Naive B cell (primary cell): Measurements from ENCODE around the gene MCM8. TPM values are rescaled to one million over a fixed set of nuclear protein-coding genes. Genes with fewer than 3 reads are reported as not detected.
A peak's percentile ranks its signal among the peaks of the same experiment; 100 is the strongest.

ENCODE experiments used
- ATAC-seq, 2 donors: fragments of 150-1000 bp; cut with Tn5 transposase; 2 replicates each; pipeline ENCODE4 v1.10.0; 2021; ENCODE audit warnings: low read depth in 2 of 2, mild to moderate bottlenecking in 2 of 2, moderate library complexity in 2 of 2
- DNase-seq: peaks from one replicate; pipeline ENCODE4 v3.0.0; 2022
- H3K27ac Mint-ChIP-seq, 6 donors: one replicate each; pipeline ENCODE4 v1.8.0; 2020 to 2022; ENCODE audit warnings: mild to moderate bottlenecking in 6 of 6, mixed read lengths in 6 of 6, moderate library complexity in 5 of 6, inconsistent platforms in 2 of 6
- H3K27me3 Mint-ChIP-seq, 3 donors: one replicate each; pipeline ENCODE4 v1.8.0; 2021 to 2022; ENCODE audit warnings: mixed read lengths in 3 of 3, mild to moderate bottlenecking in 1 of 3
- H3K36me3 Mint-ChIP-seq, 2 donors: one replicate each; pipeline ENCODE4 v1.8.0; 2020 to 2022; ENCODE audit warnings: mixed read lengths in 2 of 2, inconsistent platforms in 1 of 2, mild to moderate bottlenecking in 1 of 2
- H3K4me1 Mint-ChIP-seq, 3 donors: one replicate each; pipeline ENCODE4 v1.8.0; 2020 to 2022; ENCODE audit warnings: mixed read lengths in 3 of 3, inconsistent platforms in 1 of 3, mild to moderate bottlenecking in 1 of 3, moderate library complexity in 1 of 3
- H3K4me3 Mint-ChIP-seq, 8 donors: one replicate each; pipeline ENCODE4 v1.8.0; 2020 to 2022; ENCODE audit warnings: mild to moderate bottlenecking in 8 of 8, mixed read lengths in 8 of 8, moderate library complexity in 8 of 8, inconsistent platforms in 2 of 8
- H3K9me3 Mint-ChIP-seq, 7 donors: one replicate each; pipeline ENCODE4 v1.8.0; 2020 to 2022; ENCODE audit warnings: mixed read lengths in 7 of 7, mild to moderate bottlenecking in 5 of 7, inconsistent platforms in 2 of 7, moderate library complexity in 1 of 7
- polyA plus RNA-seq, 6 donors: library from polyadenylated mRNA; unstranded; fragments of 300-500 nt; fragmentation: Illumina TruSeq; gene quantifications; one replicate each; pipeline ENCODE4 v1.2.3, GENCODE V29; 2021; ENCODE audit warnings: low read depth in 6 of 6

MCM8 gene
- polyA plus RNA-seq, 6 donors from 2014 or later = 0.88 to 2.8 (median 1.4) TPM

DNA sequence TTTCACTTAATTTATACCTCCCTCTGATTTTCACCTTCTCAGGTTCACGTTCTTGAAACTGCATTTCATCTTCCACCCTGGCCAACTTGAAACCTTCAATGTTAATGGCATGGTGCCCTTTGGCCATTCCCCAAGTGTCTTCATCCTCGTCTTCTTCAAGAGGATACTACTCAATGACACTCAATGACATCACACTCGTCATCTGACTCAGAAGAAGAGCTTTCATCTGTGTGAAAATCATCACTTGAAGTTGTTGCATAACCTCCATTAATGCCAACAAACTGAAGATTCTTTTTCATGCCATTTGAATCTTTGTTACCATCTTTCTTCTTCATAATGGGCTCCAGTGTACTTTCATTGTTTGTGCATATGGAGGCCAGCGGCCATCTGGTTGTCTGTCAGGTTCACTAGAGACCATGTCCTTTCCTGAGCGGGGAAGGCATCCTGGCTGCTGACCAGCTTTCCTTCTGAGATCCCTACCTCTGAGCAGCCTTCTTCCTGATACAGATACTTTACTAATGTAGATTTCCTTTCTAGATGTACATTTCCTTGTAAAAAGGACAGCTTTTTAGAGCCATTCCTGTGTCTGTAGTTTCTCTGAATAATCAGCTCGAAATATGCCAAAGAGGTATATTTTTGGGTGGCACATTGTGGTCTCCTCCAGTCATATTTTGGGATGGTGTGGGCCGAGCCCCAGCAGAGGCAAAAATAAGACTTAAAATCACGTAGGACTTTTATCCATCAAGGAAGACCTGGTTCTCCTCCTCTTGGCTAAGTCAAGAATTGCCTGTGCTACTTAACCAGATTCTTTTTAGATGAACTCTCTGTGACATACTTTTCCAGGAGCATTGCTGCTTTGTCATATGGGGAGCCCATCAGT, 21.4 kb upstream of the MCM8 start:
- Mint-ChIP-seq H3K4me1 (peaks cover 7 to 9% (median 8%) of the 10 kb centered on the region in 3 donors), H3K4me3 (no peak overlapping the region), H3K27ac (no peak overlapping the region), H3K36me3 (no peaks in the 10 kb centered on the region), H3K27me3 (peaks cover 29 to 33% (median 31%) of the 10 kb centered on the region in 3 donors), H3K9me3 (no peaks in the 10 kb centered on the region)
- DNase-seq (no peak), ATAC-seq (no peak)

DNA sequence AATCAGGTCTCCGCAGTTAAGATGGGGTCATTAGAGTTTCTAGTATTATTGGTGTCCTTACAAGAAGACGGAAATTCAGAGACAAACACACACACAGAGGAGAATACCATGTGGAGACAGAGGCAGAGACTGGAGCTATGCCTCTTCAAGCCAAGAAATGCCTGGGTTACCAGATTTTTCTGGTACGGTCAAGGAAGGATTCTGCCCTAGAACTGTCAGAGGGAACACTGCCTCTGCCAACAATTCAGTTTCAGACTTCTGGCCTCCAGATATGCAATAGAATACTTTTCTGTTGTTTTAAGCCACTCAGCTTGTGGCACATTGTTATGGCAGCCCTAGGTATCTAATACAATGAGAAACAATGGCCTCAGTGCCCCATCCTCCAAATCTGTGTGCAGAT, 19.0 kb upstream of the MCM8 start:
- DNase-seq (no peak), ATAC-seq (no peak)
- no peaks in the 10 kb centered on the region for H3K9me3 Mint-ChIP-seq
- H3K4me1 Mint-ChIP-seq = peaks cover 9 to 11% (median 9%) of the 10 kb centered on the region in 3 donors
- H3K27ac Mint-ChIP-seq = no peak overlapping the region
- peaks cover 26 to 27% (median 27%) of the 10 kb centered on the region in 3 donors for H3K27me3 Mint-ChIP-seq
- no peaks in the 10 kb centered on the region for H3K36me3 Mint-ChIP-seq
- H3K4me3 Mint-ChIP-seq = no peak overlapping the region

DNA sequence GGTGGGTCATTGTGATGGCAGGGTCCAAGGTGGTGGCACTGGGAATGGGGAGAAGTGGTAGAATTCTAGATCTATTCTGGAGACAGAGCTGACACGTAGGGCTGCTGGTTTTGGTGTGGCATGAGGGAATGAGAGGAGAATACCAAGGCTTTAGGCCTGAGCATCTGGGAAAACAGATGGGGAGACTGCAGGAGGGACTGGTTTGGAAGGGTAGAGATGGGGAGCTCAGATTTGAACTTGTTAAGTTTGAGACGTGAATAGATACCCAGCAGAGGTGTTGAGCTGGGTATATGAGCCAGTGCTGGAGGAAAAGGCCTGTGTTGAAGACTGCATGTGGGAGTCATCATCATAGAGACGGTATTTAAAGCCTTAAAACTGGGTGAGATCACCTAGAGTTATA, 17.7 kb upstream of the MCM8 start:
- ATAC-seq (no peak), DNase-seq (no peak)
- peak overlapping the region in 1 of 6 donors; percentile 5 for H3K27ac Mint-ChIP-seq
- H3K4me1 Mint-ChIP-seq = peaks cover 9 to 11% (median 9%) of the 10 kb centered on the region in 3 donors
- H3K27me3 Mint-ChIP-seq = peaks cover 22 to 27% (median 26%) of the 10 kb centered on the region in 3 donors
- no peaks in the 10 kb centered on the region for H3K36me3 Mint-ChIP-seq
- no peaks in the 10 kb centered on the region for H3K9me3 Mint-ChIP-seq
- H3K4me3 Mint-ChIP-seq = no peak overlapping the region

DNA sequence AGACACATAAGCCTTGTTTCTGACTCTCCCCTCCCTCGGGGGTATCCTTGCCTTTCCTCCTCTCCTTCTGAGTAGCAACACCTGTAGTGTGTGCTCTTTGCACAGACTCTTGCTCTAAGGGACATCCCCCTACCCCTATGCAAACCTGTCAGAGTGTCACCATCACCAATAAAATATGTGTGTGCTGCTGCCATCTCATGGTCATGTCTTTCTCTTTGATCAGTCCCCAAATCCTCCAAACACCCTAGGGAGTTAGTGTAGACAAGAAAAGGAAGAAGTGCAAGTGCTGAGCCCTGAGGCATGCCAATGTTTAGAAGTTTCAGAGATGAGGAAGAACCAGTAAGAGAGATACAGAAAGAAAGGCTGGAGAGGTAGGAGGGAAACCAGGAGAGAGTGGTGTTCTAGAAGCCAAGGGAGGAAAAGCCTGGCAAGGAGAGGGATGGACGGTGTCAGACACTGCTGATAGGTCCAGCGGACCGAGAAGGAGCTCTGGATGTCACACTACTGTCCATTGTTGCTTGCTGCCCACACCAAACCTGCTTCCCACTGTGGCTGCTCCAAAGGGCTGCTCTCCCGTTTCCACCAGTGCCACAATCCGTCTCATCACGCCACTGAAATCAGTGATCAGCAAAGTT, 16.5 kb upstream of the MCM8 start:
- ATAC-seq = peak; percentile 92 to 95
- Mint-ChIP-seq H3K4me1 (peaks cover 9 to 11% (median 9%) of the 10 kb centered on the region in 3 donors), H3K27ac (peak overlapping the region in 4 of 6 donors; percentile 0 to 80 (median 4)), H3K36me3 (no peaks in the 10 kb centered on the region), H3K4me3 (no peak overlapping the region), H3K27me3 (peaks cover 19 to 21% (median 20%) of the 10 kb centered on the region in 3 donors), H3K9me3 (no peaks in the 10 kb centered on the region)
- DNase-seq = peak; percentile 49

- H3K4me1 Mint-ChIP-seq = peaks cover 9 to 11% (median 9%) of the 10 kb centered on the region in 3 donors
- H3K9me3 Mint-ChIP-seq = no peaks in the 10 kb centered on the region
- H3K36me3 Mint-ChIP-seq = peaks cover 9 to 12% of the 10 kb centered on the region in 2 donors
- no peak overlapping the region for H3K4me3 Mint-ChIP-seq
- DNase-seq (no peak), ATAC-seq (no peak)
- no peak overlapping the region for H3K27ac Mint-ChIP-seq
- H3K27me3 Mint-ChIP-seq = peaks cover 6 to 7% (median 6%) of the 10 kb centered on the region in 3 donors
These were observed 15.1 kb upstream of the MCM8 start for GRCh38 chr20:5935384-5935783.

DNA sequence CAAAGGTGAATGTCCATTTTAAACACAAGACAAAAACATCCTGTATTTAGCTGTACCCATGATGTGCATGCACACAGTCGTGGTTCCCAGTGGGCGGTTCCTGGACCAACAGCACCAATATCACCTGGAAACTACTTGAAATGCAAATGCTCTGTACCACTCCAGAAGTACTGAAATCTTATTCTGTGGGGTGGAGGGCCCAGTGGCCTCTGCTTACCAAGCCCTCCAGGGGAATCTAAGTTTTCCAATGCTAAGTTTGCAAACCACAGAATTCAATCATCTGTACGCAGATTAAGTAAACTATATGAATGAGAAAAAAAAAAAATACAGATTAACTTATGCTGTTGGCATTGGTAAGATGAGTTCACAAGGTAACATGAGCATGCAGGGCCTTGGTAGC, 14.2 kb upstream of the MCM8 start:
- DNase-seq = no peak
- Mint-ChIP-seq H3K4me3 (no peak overlapping the region), H3K36me3 (peaks cover 13 to 14% of the 10 kb centered on the region in 2 donors), H3K9me3 (no peaks in the 10 kb centered on the region), H3K4me1 (peaks cover 9 to 11% (median 9%) of the 10 kb centered on the region in 3 donors), H3K27me3 (no peaks in the 10 kb centered on the region), H3K27ac (no peak overlapping the region)
- no peak for ATAC-seq

GRCh38 chr20:5938456-5939029, 11.9 kb upstream of the MCM8 start:
- H3K27me3 Mint-ChIP-seq = no peaks in the 10 kb centered on the region
- no peaks in the 10 kb centered on the region for H3K9me3 Mint-ChIP-seq
- DNase-seq = no peak
- H3K27ac Mint-ChIP-seq = peak overlapping the region in 1 of 6 donors; percentile 20
- H3K36me3 Mint-ChIP-seq = peaks cover 26 to 33% of the 10 kb centered on the region in 2 donors
- peaks cover 7% of the 10 kb centered on the region in 3 donors for H3K4me1 Mint-ChIP-seq
- no peak overlapping the region for H3K4me3 Mint-ChIP-seq
- no peak for ATAC-seq

GRCh38 chr20:5945963-5946362, 4.5 kb upstream of the MCM8 start:
- peaks cover 20 to 31% (median 29%) of the 10 kb centered on the region in 3 donors for H3K4me1 Mint-ChIP-seq
- H3K4me3 Mint-ChIP-seq = no peak overlapping the region
- DNase-seq (no peak), ATAC-seq (no peak)
- no peaks in the 10 kb centered on the region for H3K9me3 Mint-ChIP-seq
- H3K36me3 Mint-ChIP-seq = peaks cover 22 to 34% of the 10 kb centered on the region in 2 donors
- H3K27ac Mint-ChIP-seq = no peak overlapping the region
- no peaks in the 10 kb centered on the region for H3K27me3 Mint-ChIP-seq

DNA sequence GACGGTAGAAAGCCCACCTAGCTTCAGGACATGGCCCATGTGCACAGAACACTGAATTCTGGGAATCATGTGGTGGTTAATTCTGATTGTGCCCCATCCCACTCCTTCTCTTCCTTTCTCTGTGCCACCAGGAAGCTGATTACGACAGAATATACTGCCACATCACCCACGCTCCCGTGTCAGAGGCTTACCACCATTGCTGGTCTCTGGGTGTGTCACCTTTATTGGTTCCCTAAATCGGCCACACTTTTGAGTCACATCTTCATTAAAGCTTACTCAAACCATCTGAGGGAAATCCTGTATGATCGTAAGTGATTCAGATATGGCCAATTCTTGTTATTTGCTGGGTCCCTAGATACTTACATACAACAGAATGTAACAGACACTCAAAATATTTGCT, 3.2 kb upstream of the MCM8 start:
- Mint-ChIP-seq H3K27me3 (no peaks in the 10 kb centered on the region), H3K9me3 (peaks cover 0 to 1% (median 0%) of the 10 kb centered on the region in 7 donors), H3K27ac (peak overlapping the region in 2 of 6 donors; percentile 56 to 63), H3K36me3 (peaks cover 14 to 23% of the 10 kb centered on the region in 2 donors), H3K4me1 (peaks cover 23 to 42% (median 29%) of the 10 kb centered on the region in 3 donors), H3K4me3 (peak overlapping the region in 1 of 8 donors; percentile 89)
- no peak for ATAC-seq
- no peak for DNase-seq

GRCh38 chr20:5949943-5950270, 545 bp upstream of the MCM8 start:
- Mint-ChIP-seq H3K36me3 (peaks cover 6 to 14% of the 10 kb centered on the region in 2 donors), H3K27me3 (no peaks in the 10 kb centered on the region), H3K9me3 (peaks cover 0 to 1% (median 0%) of the 10 kb centered on the region in 7 donors), H3K4me3 (peak overlapping the region; percentile 85 to 100 (median 96)), H3K27ac (peak overlapping the region; percentile 88 to 99 (median 98)), H3K4me1 (peaks cover 22 to 42% (median 29%) of the 10 kb centered on the region in 3 donors)
- no peak for ATAC-seq
- no peak for DNase-seq

DNA sequence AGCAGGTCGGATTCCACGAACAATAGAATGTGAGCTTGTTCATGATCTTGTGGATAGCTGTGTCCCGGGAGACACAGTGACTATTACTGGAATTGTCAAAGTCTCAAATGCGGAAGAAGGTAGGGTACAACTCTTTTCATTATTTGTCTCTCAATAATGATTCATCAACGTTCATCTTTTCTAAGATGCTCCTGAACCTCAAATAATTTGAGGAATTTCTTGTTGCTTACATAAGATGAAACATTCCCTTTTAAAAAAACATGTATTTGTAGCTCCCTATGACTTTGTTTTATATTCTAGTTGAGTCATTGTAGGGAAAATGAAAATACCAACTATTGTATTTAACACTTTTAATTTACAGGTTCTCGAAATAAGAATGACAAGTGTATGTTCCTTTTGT, 17.0 kb downstream of the MCM8 start:
- DNase-seq (no peak), ATAC-seq (no peak)
- Mint-ChIP-seq H3K4me3 (no peak overlapping the region), H3K4me1 (peaks cover 0 to 5% (median 4%) of the 10 kb centered on the region in 3 donors), H3K36me3 (peaks cover 20 to 29% of the 10 kb centered on the region in 2 donors), H3K27me3 (no peaks in the 10 kb centered on the region), H3K27ac (no peak overlapping the region), H3K9me3 (no peaks in the 10 kb centered on the region)

DNA sequence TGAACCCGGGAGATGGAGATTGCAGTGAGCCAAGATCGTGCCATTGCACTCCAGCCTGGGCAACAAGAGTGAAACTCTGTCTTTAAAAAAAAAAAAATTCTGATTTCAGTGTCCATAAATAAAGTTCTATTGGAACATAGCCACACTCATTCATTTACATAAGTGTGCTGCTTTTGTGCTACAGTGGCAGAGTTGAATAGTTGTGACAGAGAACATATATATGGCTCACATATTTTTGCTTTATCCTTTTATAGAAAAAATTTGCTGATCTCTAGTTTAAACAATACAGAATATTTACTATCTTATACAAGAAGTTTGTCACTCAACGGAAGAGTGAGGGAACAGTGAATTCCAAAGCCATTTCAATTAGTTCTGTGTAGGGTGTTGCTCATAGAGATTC, 18.0 kb downstream of the MCM8 start:
- no peak for ATAC-seq
- Mint-ChIP-seq H3K9me3 (no peaks in the 10 kb centered on the region), H3K4me3 (no peak overlapping the region), H3K27me3 (no peaks in the 10 kb centered on the region), H3K27ac (no peak overlapping the region), H3K4me1 (peaks cover 0 to 5% (median 0%) of the 10 kb centered on the region in 3 donors), H3K36me3 (peaks cover 20 to 24% of the 10 kb centered on the region in 2 donors)
- DNase-seq = no peak

DNA sequence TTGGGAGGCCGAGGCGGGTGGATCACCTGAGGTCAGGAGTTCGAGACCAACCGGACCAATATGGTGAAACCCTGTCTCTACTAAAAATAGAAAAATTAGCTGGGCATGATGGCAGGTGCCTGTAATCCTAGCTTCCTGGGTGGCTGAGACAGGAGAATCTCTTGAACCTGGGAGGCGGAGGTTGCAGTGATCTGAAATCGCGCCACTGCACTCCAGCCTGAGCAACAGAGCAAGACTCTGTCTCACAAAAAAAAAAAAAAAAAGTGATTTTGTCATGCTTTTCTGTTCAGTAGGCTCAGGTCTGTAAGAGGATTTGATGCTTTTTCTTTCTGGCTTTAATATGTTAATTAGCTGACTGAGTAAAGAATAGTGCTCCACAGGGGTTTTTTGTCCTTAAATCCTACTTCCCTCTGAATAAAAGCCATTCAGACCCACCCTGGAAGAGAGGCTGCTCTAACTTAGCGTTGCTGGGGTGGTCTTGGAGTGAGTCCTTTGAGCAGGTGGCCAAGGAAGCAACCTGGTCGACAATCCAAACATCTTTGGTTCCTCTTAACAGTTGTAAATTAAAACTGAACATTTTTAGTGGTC, 19.0 kb downstream of the MCM8 start:
- DNase-seq (no peak), ATAC-seq (no peak)
- Mint-ChIP-seq H3K9me3 (no peaks in the 10 kb centered on the region), H3K4me3 (no peak overlapping the region), H3K27ac (no peak overlapping the region), H3K36me3 (peaks cover 20 to 24% of the 10 kb centered on the region in 2 donors), H3K4me1 (peaks cover 0 to 5% (median 0%) of the 10 kb centered on the region in 3 donors), H3K27me3 (no peaks in the 10 kb centered on the region)
